Sigmoid colon (tissue), 4 donors: ENCODE data around the gene MOB2.

Experiments
- CTCF ChIP-seq, 4 experiments: fragments of 450-650 bp in 3 of 4; fragments of 200-600 bp in 1 of 4; IDR thresholded peaks; one replicate each; pipeline ENCODE4 v1.5.1; 2016 to 2019; ENCODE audit warnings: antibody characterized with exemption in 4 of 4, mild to moderate bottlenecking in 3 of 4, moderate library complexity in 2 of 4
- EP300 ChIP-seq, 4 donors: sonication (generic); formaldehyde crosslinking; IDR thresholded peaks; one replicate each; pipeline ENCODE4 v1.6.1; 2017; ENCODE audit warnings: antibody characterized with exemption in 4 of 4
- POLR2A ChIP-seq, 2 donors: fragments of 450-650 bp; IDR thresholded peaks; one replicate each; pipeline ENCODE4 v1.6.1; 2016; ENCODE audit warnings: antibody characterized with exemption in 2 of 2, mild to moderate bottlenecking in 2 of 2, moderate library complexity in 2 of 2

- TF ChIP-seq CTCF (IDR thresholded peaks at IDR 0.05) = no peak
- no peak for TF ChIP-seq POLR2A (IDR thresholded peaks at IDR 0.05)
- no peak for TF ChIP-seq EP300 (IDR thresholded peaks at IDR 0.05)
These were observed 32.7 kb upstream of the MOB2 start for GRCh38 chr11:1519028-1520010.
